HepG2 (cell line): ENCODE results near the gene ZNF79. TPM values are rescaled to one million over a fixed set of nuclear protein-coding genes. Genes with fewer than 3 reads are reported as not detected.

ENCODE experiments used
- BRCA1 ChIP-seq: sonication (generic); formaldehyde crosslinking; IDR thresholded peaks from 2 replicates; pipeline ENCODE4 v1.4.0; 2020; ENCODE audit warnings: missing genetic modification reagents
- GATAD1 ChIP-seq: IDR thresholded peaks from 2 replicates; pipeline ENCODE4 v1.6.1; 2016; ENCODE audit warnings: missing genetic modification reagents, missing compliant biosample characterization
- HNRNPL ChIP-seq: fragments of 200-400 bp; formaldehyde crosslinking; IDR thresholded peaks from 2 replicates; pipeline ENCODE4 v1.6.1; 2017; ENCODE audit warnings: mild to moderate bottlenecking, low read depth, low read length
- HOXA7 ChIP-seq: sonication (generic); formaldehyde crosslinking; IDR thresholded peaks from 2 replicates; pipeline ENCODE4 v1.8.1; 2022; ENCODE audit warnings: mild to moderate bottlenecking, missing genetic modification reagents, moderate library complexity
- HOXD1 ChIP-seq: sonication (generic); formaldehyde crosslinking; IDR thresholded peaks from 2 replicates; pipeline ENCODE4 v1.5.0; 2020; ENCODE audit warnings: missing genetic modification reagents
- MAFF ChIP-seq: IDR thresholded peaks from 2 replicates; pipeline ENCODE4 v1.6.1; 2011; ENCODE audit warnings: low read depth, low read length, improper control_type of control experiment
- PCBP1 ChIP-seq: fragments of 200-400 bp; formaldehyde crosslinking; IDR thresholded peaks from 2 replicates; pipeline ENCODE4 v1.6.1; 2017; ENCODE audit warnings: mild to moderate bottlenecking, low read depth, low read length, borderline replicate concordance
- PLRG1 ChIP-seq: fragments of 450-650 bp; conservative IDR thresholded peaks from 2 replicates; pipeline ENCODE4 v1.6.1; 2016
- POLR2A ChIP-seq, 2 experiments: IDR thresholded peaks; 2 replicates each; pipeline ENCODE4 v1.6.1; 2011; ENCODE audit warnings: low read depth in 2 of 2, low read length in 2 of 2, mild to moderate bottlenecking in 1 of 2, moderate library complexity in 1 of 2; ENCODE audit not compliant: insufficient read depth in 1 of 2
- RBM22 ChIP-seq: fragments of 200-400 bp; formaldehyde crosslinking; optimal IDR thresholded peaks from 2 replicates; pipeline ENCODE3; 2017; ENCODE audit warnings: mild to moderate bottlenecking, low read length, moderate library complexity
- RFXANK ChIP-seq: IDR thresholded peaks from 2 replicates; pipeline ENCODE4 v1.6.1; 2016
- TEAD2 ChIP-seq: sonication (generic); formaldehyde crosslinking; IDR thresholded peaks from 2 replicates; pipeline ENCODE4 v1.9.0; 2021; ENCODE audit warnings: missing genetic modification reagents
- TFAP4 ChIP-seq: sonication (generic); IDR thresholded peaks from 2 replicates; pipeline ENCODE4 v1.6.1; 2016; ENCODE audit warnings: low read depth, borderline replicate concordance
- TP53 ChIP-seq: sonication (generic); formaldehyde crosslinking; conservative IDR thresholded peaks from 2 replicates; pipeline ENCODE4 v1.4.0; 2020; ENCODE audit warnings: missing genetic modification reagents
- ZMYM3 ChIP-seq: sonication (generic); formaldehyde crosslinking; IDR thresholded peaks from 2 replicates; pipeline ENCODE4 v1.5.1; 2020; ENCODE audit warnings: mild to moderate bottlenecking, missing genetic modification reagents
- ZNF124 ChIP-seq: sonication (generic); formaldehyde crosslinking; IDR thresholded peaks from 2 replicates; pipeline ENCODE4 v1.4.0; 2020; ENCODE audit warnings: missing genetic modification reagents
- ZNF282 ChIP-seq: fragments of 450-650 bp; IDR thresholded peaks from 2 replicates; pipeline ENCODE4 v1.6.1; 2018; ENCODE audit not compliant: partially characterized antibody
- ZNF460 ChIP-seq: sonication (generic); formaldehyde crosslinking; IDR thresholded peaks from 2 replicates; pipeline ENCODE4 v1.5.1; 2020; ENCODE audit warnings: missing genetic modification reagents, mild to moderate bottlenecking, borderline replicate concordance
- ZNF468 ChIP-seq: sonication (generic); formaldehyde crosslinking; IDR thresholded peaks from 2 replicates; pipeline ENCODE4 v1.8.0; 2022; ENCODE audit warnings: mild to moderate bottlenecking, moderate library complexity, missing genetic modification reagents
- ZNF614 ChIP-seq: IDR thresholded peaks from 2 replicates; pipeline ENCODE4 v1.6.1; 2018; ENCODE audit warnings: missing biosample characterization, missing genetic modification reagents, inconsistent platforms, borderline replicate concordance
- ZNF703 ChIP-seq: sonication (generic); formaldehyde crosslinking; IDR thresholded peaks from 2 replicates; pipeline ENCODE4 v1.5.1; 2020; ENCODE audit warnings: missing genetic modification reagents, mild to moderate bottlenecking, moderate library complexity, borderline replicate concordance
- ZNF747 ChIP-seq: sonication (generic); formaldehyde crosslinking; IDR thresholded peaks from 2 replicates; pipeline ENCODE4 v1.8.1; 2023; ENCODE audit warnings: missing genetic modification reagents, mild to moderate bottlenecking, borderline replicate concordance
- ZNF784 ChIP-seq: sonication (generic); formaldehyde crosslinking; IDR thresholded peaks from 2 replicates; pipeline ENCODE4 v1.5.1; 2020; ENCODE audit warnings: missing genetic modification reagents, mild to moderate bottlenecking, borderline replicate concordance
- ZUFSP ChIP-seq: sonication (generic); formaldehyde crosslinking; IDR thresholded peaks from 2 replicates; pipeline ENCODE4 v1.9.0; 2021; ENCODE audit warnings: missing genetic modification reagents, mild to moderate bottlenecking, borderline replicate concordance
- polyA plus RNA-seq, 8 experiments: library from polyadenylated mRNA; depleted of rRNA in 3 of 8; stranded (reverse) in 7 of 8; unstranded in 1 of 8; fragments of >200 nt; fragmentation: Illumina TruSeq in 4 of 8; extraction: Trizol in 4 of 8; gene quantifications; 2 replicates each; pipeline versions ENCODE4 v1.2.1 to v1.2.3, GENCODE V29; 2011 to 2016; ENCODE audit warnings: low read depth in 4 of 8, missing spikeins in 1 of 8, mixed read lengths in 1 of 8; ENCODE audit not compliant: insufficient read depth in 1 of 8
- total RNA-seq, 5 experiments: library from RNA; depleted of rRNA; stranded (reverse); fragments of >200 nt; fragmentation: Illumina TruSeq; extraction: Trizol; gene quantifications; 2 replicates each; pipeline ENCODE4 v1.2.3, GENCODE V29; 2016; ENCODE audit warnings: low read depth in 1 of 5

ZNF79 gene
- total and polyA plus RNA-seq, 2 of the 13 experiments (the other 11 are each of a cell fraction or from before 2014, with no cell fraction given), result 3.7 to 8.1 TPM

- TF ChIP-seq TP53 (CRISPR knock-in tag) (no peak), ZNF468 (no peak), BRCA1 (CRISPR knock-in tag) (no peak), MAFF (no peak), ZUFSP (no peak), HNRNPL (no peak), ZNF747 (CRISPR knock-in tag) (no peak), GATAD1 (CRISPR knock-in tag) (no peak; the same call in 1 of the 2 replicates), HOXD1 (no peak), TFAP4 (no peak), RBM22 (peak; percentile 13), ZNF460 (CRISPR knock-in tag) (no peak), ZNF124 (no peak), ZNF614 (CRISPR knock-in tag) (no peak), PLRG1 (no peak), ZNF282 (no peak), POLR2A (IDR thresholded peaks at IDR 0.05; ENCODE audit: insufficient read depth in 1 of 2, low read depth in 2 of 2, low read length in 2 of 2) (peak; percentile 43 to 48; a peak in 3 of 4 replicates), ZMYM3 (CRISPR knock-in tag) (no peak), HOXA7 (no peak), ZNF703 (CRISPR knock-in tag) (no peak), TEAD2 (CRISPR knock-in tag) (no peak), ZNF784 (CRISPR knock-in tag) (0 out of 2 replicates have a peak, but pooled peaks have one; percentile 20), RFXANK (no peak), PCBP1 (no peak)
Measured at GRCh38 chr9:127445851-127446712, 21.9 kb downstream of the ZNF79 start (continued).
